ENCODE measurements around the gene THOC5.

DNA sequence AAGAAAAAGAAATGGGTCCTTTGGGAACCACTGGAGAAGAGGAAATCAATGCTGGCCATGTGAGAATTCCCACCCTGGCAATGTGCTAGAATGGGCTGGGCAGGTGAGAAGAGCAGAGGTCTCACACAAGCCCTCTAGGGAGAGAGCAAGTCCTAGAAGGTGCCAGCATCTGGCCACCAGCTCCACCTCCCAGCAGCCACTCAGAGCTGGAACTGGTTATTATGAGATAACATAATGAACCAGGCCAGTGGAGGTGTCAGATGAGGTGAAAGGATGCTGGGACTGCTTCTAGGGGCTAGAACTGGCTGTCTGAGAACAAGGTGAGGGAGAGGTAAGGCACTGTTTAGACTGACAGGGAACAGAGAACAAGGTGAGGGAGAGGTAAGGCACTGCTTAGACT is 44.3 kb downstream of the THOC5 start:
- TF ChIP-seq CTCF (IDR thresholded peaks at IDR 0.05) (no peak), POLR2A (IDR thresholded peaks at IDR 0.05) (no peak)
